Activated naive CD8-positive, alpha-beta T cell (primary cell): ENCODE data around the gene AP3B2.

ENCODE experiments used
- H3K27ac Mint-ChIP-seq: one replicate; pipeline ENCODE4 v1.8.0; 2021; ENCODE audit warnings: mixed read lengths
- H3K27me3 Mint-ChIP-seq: one replicate; pipeline ENCODE4 v1.8.0; 2021; ENCODE audit warnings: mixed read lengths
- H3K36me3 Mint-ChIP-seq: one replicate; pipeline ENCODE4 v1.8.0; 2021; ENCODE audit warnings: mixed read lengths
- H3K4me1 Mint-ChIP-seq: one replicate; pipeline ENCODE4 v1.8.0; 2021; ENCODE audit warnings: low read depth, mixed read lengths
- H3K4me3 Mint-ChIP-seq: one replicate; pipeline ENCODE4 v1.8.0; 2021; ENCODE audit warnings: mild to moderate bottlenecking, mixed read lengths
- H3K9me3 Mint-ChIP-seq: one replicate; pipeline ENCODE4 v1.8.0; 2021; ENCODE audit warnings: low read depth, mixed read lengths

Gene AP3B2

GRCh38 chr15:82624008-82624407, 85.7 kb downstream of the AP3B2 start:
- Mint-ChIP-seq H3K4me1 (no peaks in the 10 kb centered on the region), H3K9me3 (no peaks in the 10 kb centered on the region), H3K36me3 (peaks cover 9% of the 10 kb centered on the region), H3K27me3 (no peaks in the 10 kb centered on the region), H3K4me3 (no peak overlapping the region), H3K27ac (no peak overlapping the region)

- Mint-ChIP-seq H3K4me3 (no peak overlapping the region), H3K27me3 (no peaks in the 10 kb centered on the region), H3K9me3 (no peaks in the 10 kb centered on the region), H3K4me1 (no peaks in the 10 kb centered on the region), H3K36me3 (peaks cover 12% of the 10 kb centered on the region), H3K27ac (no peak overlapping the region)
These were observed 87.7 kb downstream of the AP3B2 start for GRCh38 chr15:82621970-82622369.

- H3K27me3 Mint-ChIP-seq: no peaks in the 10 kb centered on the region
- peaks cover 7% of the 10 kb centered on the region for H3K36me3 Mint-ChIP-seq
- H3K4me1 Mint-ChIP-seq: no peaks in the 10 kb centered on the region
- H3K27ac Mint-ChIP-seq: no peak overlapping the region
- H3K4me3 Mint-ChIP-seq: no peak overlapping the region
- no peaks in the 10 kb centered on the region for H3K9me3 Mint-ChIP-seq
These were observed 95.9 kb downstream of the AP3B2 start for GRCh38 chr15:82613747-82614146.

- no peaks in the 10 kb centered on the region for H3K27me3 Mint-ChIP-seq
- no peak overlapping the region for H3K27ac Mint-ChIP-seq
- H3K4me1 Mint-ChIP-seq: no peaks in the 10 kb centered on the region
- H3K4me3 Mint-ChIP-seq: no peak overlapping the region
- H3K9me3 Mint-ChIP-seq: no peaks in the 10 kb centered on the region
- H3K36me3 Mint-ChIP-seq: peaks cover 3% of the 10 kb centered on the region
These were observed 98.3 kb downstream of the AP3B2 start for GRCh38 chr15:82611348-82611747.
